ENCODE data around the gene SLC25A30. TPM values are rescaled to one million over a fixed set of nuclear protein-coding genes. Genes with fewer than 3 reads are reported as not detected.

Gene SLC25A30
- total RNA-seq, 2 donors from 2014 or later: 9.2 TPM

- intact Hi-C loops (cut with DNase I): no loop called here
- H3K4me3 ChIP-seq: no peak overlapping the region
- no peaks in the 10 kb centered on the region for H3K27me3 ChIP-seq
- no peak for DNase-seq
- no peaks in the 10 kb centered on the region for H3K4me1 ChIP-seq
- no peaks in the 10 kb centered on the region for H3K9me3 ChIP-seq
- H3K27ac ChIP-seq: no peak overlapping the region
- TF ChIP-seq, protein P1, sequence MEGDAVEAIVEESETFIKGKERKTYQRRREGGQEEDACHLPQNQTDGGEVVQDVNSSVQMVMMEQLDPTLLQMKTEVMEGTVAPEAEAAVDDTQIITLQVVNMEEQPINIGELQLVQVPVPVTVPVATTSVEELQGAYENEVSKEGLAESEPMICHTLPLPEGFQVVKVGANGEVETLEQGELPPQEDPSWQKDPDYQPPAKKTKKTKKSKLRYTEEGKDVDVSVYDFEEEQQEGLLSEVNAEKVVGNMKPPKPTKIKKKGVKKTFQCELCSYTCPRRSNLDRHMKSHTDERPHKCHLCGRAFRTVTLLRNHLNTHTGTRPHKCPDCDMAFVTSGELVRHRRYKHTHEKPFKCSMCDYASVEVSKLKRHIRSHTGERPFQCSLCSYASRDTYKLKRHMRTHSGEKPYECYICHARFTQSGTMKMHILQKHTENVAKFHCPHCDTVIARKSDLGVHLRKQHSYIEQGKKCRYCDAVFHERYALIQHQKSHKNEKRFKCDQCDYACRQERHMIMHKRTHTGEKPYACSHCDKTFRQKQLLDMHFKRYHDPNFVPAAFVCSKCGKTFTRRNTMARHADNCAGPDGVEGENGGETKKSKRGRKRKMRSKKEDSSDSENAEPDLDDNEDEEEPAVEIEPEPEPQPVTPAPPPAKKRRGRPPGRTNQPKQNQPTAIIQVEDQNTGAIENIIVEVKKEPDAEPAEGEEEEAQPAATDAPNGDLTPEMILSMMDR (IDR thresholded peaks at IDR 0.05): no peak
- no peaks in the 10 kb centered on the region for H3K36me3 ChIP-seq
- no peak overlapping the region for H3K9ac ChIP-seq (ENCODE audit: low read depth in 2 of 2, low read length in 2 of 2)
Measured at GRCh38 chr13:45437947-45438346, 19.8 kb upstream of the SLC25A30 start.

GRCh38 chr13:45436953-45437352, 18.8 kb upstream of the SLC25A30 start:
- no peak overlapping the region for H3K4me3 ChIP-seq
- no peaks in the 10 kb centered on the region for H3K36me3 ChIP-seq
- intact Hi-C loops (cut with DNase I): no loop called here

DNA sequence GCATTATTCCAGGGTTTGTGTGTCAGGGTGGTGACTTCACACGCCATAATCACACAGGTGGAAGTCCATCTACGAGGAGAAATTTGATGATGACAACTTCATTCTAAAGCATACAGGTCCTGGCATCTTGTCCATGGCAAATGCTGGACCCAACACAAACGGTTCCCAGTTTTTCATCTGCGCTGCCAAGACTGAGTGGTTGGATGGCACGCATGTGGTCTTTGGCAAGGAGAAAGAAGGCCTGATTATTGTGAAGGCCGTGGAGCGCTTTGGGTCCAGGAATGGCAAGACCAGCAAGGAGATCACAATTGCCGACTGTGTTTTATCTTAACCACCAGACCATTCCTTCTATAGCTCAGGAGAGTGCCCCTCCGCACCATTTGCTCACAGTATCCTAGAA, 18.2 kb upstream of the SLC25A30 start:
- no peak for DNase-seq
- intact Hi-C loops (cut with DNase I): no loop called here
- no peak overlapping the region for H3K9ac ChIP-seq (ENCODE audit: low read depth in 2 of 2, low read length in 2 of 2)
- H3K27me3 ChIP-seq: no peaks in the 10 kb centered on the region
- H3K9me3 ChIP-seq: no peaks in the 10 kb centered on the region
- H3K4me3 ChIP-seq: no peak overlapping the region
- no peak overlapping the region for H3K27ac ChIP-seq
- H3K4me1 ChIP-seq: no peaks in the 10 kb centered on the region
- TF ChIP-seq, protein P1 (IDR thresholded peaks at IDR 0.05): no peak
- no peaks in the 10 kb centered on the region for H3K36me3 ChIP-seq

More at GRCh38 chr13:45436953-45437352, 18.8 kb upstream of the SLC25A30 start:
- Histone ChIP-seq H3K4me1 (no peaks in the 10 kb centered on the region), H3K27me3 (no peaks in the 10 kb centered on the region), H3K9ac (ENCODE audit: low read depth in 2 of 2, low read length in 2 of 2) (peak overlapping the region in 1 of 2 donors; percentile 24), H3K9me3 (no peaks in the 10 kb centered on the region), H3K27ac (no peak overlapping the region)
- no peak for DNase-seq
- TF ChIP-seq, protein P1 (IDR thresholded peaks at IDR 0.05): no peak

- no peaks in the 10 kb centered on the region for H3K9me3 ChIP-seq
- H3K4me3 ChIP-seq: no peak overlapping the region
- H3K4me1 ChIP-seq: no peaks in the 10 kb centered on the region
- H3K9ac ChIP-seq (ENCODE audit: low read depth in 2 of 2, low read length in 2 of 2): no peak overlapping the region
- intact Hi-C loops (cut with DNase I): no loop called here
- TF ChIP-seq, protein P1 (IDR thresholded peaks at IDR 0.05): no peak
- no peaks in the 10 kb centered on the region for H3K36me3 ChIP-seq
- no peaks in the 10 kb centered on the region for H3K27me3 ChIP-seq
- H3K27ac ChIP-seq: peak overlapping the region; percentile 70
- DNase-seq: peak; percentile 51
Measured at GRCh38 chr13:45434556-45435371, 16.6 kb upstream of the SLC25A30 start.

DNA sequence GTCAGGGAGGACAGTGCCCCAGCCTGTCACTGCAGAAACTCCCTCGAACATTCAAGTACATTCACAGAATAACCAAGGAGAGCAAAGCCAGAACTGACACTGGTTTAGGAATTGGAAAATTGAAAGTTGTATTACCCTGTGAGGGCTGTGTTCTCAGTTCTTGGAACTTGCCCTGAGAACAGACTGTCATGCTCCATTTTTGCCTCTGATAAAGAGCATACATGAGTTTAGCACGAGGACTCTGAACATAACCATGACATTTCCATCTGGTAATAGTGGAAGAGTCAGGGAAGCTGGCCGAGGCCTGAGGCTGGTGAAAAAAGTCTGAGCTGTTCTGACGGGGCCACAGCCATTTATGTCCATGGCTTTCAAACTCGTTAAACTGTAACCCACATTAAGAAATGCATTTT, 15.2 kb upstream of the SLC25A30 start:
- Histone ChIP-seq H3K36me3 (no peaks in the 10 kb centered on the region), H3K4me1 (no peaks in the 10 kb centered on the region), H3K4me3 (no peak overlapping the region), H3K27ac (no peak overlapping the region), H3K27me3 (no peaks in the 10 kb centered on the region), H3K9me3 (no peaks in the 10 kb centered on the region), H3K9ac (ENCODE audit: low read depth in 2 of 2, low read length in 2 of 2) (no peak overlapping the region)
- no peak for DNase-seq
- intact Hi-C loops (cut with DNase I): no loop called here
- TF ChIP-seq, protein P1 (IDR thresholded peaks at IDR 0.05): no peak
